GM06990 (cell line): Measurements from ENCODE around the gene CTDP1.
A peak's percentile ranks its signal among the peaks of the same experiment; 100 is the strongest.

Experiments
- DNase-seq: peaks from one replicate; pipeline ENCODE4 v3.0.0-alpha.2; 2011; ENCODE audit not compliant: insufficient read length; ENCODE audit errors: extremely low read depth
- H3K27me3 ChIP-seq: replicated peaks from 2 replicates; pipeline ENCODE4 v1.6.0; 2011; ENCODE audit warnings: low read length; ENCODE audit not compliant: control insufficient read depth, insufficient read depth
- H3K36me3 ChIP-seq: 2 replicates; pipeline ENCODE4 v1.5.1; 2011; ENCODE audit warnings: low read length; ENCODE audit not compliant: control insufficient read depth, insufficient read depth
- H3K4me3 ChIP-seq: replicated peaks from 2 replicates; pipeline ENCODE4 v1.5.1; 2011; ENCODE audit warnings: low read depth, mild to moderate bottlenecking, control low read depth, low read length
- TF ChIP-seq, protein P1 (sequence below): IDR thresholded peaks from 2 replicates; pipeline ENCODE4 v1.5.1; 2011; ENCODE audit warnings: low read length, control low read depth, mild to moderate bottlenecking, inconsistent platforms; ENCODE audit not compliant: insufficient read depth, poor library complexity, severe bottlenecking

Gene CTDP1

DNA sequence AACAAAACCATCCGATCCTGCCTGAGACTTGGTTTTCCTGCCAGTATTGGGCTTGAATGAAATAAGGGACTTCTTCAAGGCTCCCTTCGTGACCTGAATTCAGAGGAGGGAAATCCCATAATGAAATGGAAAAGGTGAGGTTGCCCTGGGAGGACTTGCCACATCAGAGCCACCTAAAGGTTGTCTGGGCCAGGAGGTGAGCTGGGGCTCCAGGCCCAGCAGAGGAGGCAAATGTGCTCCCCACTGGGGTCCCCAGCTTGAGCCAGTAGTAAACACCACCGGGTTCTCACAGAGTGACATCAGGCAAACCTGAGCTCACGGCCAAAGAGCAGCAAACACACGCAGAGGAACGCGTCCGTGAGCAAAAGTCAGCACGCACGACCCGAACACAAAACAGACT lies 28.6 kb upstream of the CTDP1 start:
- H3K36me3 ChIP-seq: no peaks in the 10 kb centered on the region
- TF ChIP-seq, protein P1, sequence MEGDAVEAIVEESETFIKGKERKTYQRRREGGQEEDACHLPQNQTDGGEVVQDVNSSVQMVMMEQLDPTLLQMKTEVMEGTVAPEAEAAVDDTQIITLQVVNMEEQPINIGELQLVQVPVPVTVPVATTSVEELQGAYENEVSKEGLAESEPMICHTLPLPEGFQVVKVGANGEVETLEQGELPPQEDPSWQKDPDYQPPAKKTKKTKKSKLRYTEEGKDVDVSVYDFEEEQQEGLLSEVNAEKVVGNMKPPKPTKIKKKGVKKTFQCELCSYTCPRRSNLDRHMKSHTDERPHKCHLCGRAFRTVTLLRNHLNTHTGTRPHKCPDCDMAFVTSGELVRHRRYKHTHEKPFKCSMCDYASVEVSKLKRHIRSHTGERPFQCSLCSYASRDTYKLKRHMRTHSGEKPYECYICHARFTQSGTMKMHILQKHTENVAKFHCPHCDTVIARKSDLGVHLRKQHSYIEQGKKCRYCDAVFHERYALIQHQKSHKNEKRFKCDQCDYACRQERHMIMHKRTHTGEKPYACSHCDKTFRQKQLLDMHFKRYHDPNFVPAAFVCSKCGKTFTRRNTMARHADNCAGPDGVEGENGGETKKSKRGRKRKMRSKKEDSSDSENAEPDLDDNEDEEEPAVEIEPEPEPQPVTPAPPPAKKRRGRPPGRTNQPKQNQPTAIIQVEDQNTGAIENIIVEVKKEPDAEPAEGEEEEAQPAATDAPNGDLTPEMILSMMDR: no peak
- no peak overlapping the region for H3K4me3 ChIP-seq
- no peaks in the 10 kb centered on the region for H3K27me3 ChIP-seq
- no peak for DNase-seq

DNA sequence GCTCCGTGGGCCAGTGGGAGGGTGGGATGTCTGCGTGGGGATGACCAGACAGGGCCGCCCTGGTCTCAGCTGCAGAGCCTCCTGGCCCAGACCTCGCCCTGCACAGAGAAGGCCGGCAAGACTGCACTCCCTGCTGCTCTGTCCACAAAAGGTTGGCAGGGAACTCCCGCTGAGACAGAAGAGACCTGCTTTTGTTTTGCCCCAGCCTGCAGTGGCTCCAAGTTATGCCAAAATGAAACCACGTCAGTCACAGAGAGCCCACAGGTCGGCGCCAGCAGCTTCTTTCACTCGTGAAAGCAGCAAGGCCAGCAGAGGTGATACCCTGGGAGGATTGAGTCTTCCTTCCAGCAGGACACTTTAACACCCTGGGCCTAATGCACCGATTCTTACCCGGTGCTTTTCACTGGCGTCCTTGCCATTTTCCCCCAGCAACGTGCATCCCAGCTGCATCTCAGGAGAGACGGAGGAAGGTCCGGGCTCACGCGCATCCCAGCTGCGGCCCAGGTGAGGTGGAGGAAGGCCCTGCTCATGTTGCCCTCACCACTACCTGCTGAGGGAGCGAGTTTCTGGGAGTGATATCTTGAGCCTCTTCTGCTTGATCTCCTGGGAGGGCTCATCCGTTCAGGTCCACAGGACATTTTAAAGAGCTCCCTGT lies 22.1 kb upstream of the CTDP1 start:
- DNase-seq: no peak
- Histone ChIP-seq H3K36me3 (no peaks in the 10 kb centered on the region), H3K4me3 (no peak overlapping the region), H3K27me3 (no peaks in the 10 kb centered on the region)
- TF ChIP-seq, protein P1: peak; percentile 6

DNA sequence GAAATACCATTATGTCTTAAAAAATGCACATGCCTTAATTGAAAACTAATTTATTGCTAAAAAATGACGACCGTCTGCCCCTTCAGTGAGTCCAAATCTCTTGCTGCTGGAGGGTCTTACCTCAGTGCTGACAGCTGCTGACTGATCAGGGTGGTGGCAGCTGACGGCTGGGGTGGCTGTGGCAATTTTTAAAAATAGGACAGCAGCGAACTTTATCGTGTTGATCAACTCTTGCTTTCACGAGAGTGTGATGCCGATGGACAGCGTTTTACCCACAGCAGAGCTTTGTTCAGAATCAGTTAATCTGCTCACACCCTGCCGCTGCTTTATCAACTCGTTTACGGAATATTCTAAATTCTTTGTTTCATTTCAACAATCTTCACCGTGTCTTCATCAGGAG lies 21.2 kb upstream of the CTDP1 start:
- TF ChIP-seq, protein P1: no peak
- no peak for DNase-seq
- H3K36me3 ChIP-seq: no peaks in the 10 kb centered on the region
- H3K4me3 ChIP-seq: no peak overlapping the region
- no peaks in the 10 kb centered on the region for H3K27me3 ChIP-seq

DNA sequence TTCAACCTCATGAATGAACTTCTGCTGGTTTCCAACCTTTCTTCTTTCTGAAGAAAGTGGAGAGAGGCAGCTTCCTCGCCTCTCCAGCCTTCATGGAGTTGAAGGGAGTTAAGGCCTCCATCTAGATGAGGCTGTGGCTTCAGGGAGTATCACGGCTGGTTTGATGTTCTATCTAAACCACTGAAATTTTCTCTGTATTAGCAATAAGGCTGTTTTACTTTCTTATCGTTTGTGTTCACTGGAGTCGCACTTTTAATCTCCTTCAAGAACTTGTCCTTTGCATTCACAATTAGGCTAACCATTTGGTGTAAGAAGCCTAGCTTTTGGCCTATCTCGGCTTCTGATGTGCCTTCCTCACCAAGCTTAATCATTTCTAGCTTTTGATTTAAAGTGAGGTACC lies 19.9 kb upstream of the CTDP1 start:
- TF ChIP-seq, protein P1: no peak
- H3K36me3 ChIP-seq: no peaks in the 10 kb centered on the region
- H3K4me3 ChIP-seq: no peak overlapping the region
- DNase-seq: no peak
- H3K27me3 ChIP-seq: no peaks in the 10 kb centered on the region

DNA sequence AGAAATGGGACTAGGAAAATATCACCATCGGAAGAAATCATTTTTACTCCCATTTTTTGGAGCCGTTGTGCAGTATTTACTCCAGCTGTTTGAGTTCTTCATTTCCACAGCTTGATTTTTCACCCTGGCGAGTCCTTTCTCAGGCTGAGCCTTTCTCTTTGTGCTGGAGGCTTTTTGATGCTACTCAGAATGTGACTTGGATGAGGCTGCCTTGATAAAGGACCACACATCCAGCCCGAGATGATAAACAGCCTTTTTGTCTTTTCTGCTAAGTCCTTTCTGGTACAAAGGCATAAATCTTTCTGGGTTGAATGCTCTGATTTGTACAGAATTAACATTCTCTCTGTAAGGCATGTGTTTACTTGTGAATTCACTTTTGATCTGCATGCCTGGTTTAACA lies 17.6 kb upstream of the CTDP1 start:
- no peaks in the 10 kb centered on the region for H3K36me3 ChIP-seq
- DNase-seq: no peak
- TF ChIP-seq, protein P1: no peak
- no peak overlapping the region for H3K4me3 ChIP-seq
- H3K27me3 ChIP-seq: no peaks in the 10 kb centered on the region

DNA sequence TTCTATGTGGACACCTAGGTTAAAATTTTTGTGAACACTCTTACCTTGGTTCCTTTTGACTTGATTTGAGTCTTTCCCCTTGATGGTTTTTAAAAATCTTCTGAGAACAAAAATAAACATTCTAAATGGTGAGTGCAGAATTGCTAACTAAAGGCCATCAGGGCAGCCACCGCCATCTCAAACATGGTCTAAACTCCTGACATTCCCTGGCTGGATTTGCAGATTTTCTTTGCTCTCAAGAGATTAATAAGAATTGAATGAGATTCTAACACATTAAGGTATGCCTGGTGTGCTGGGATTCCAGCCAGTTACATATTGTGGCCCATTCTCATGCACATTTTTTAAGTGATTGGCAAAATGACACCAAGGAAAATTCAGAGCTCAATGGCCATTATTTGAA lies 17.2 kb upstream of the CTDP1 start:
- DNase-seq: no peak
- TF ChIP-seq, protein P1: no peak
- Histone ChIP-seq H3K27me3 (no peaks in the 10 kb centered on the region), H3K36me3 (no peaks in the 10 kb centered on the region), H3K4me3 (no peak overlapping the region)
